HEK293 (cell line): ENCODE data around the gene C19orf47.

Experiments
- BCL6B ChIP-seq: fragments of 450-650 bp; formaldehyde crosslinking; IDR thresholded peaks from 2 replicates; pipeline ENCODE4 v1.5.1; 2017; ENCODE audit warnings: missing biosample characterization, missing genetic modification characterization
- CTCF ChIP-seq: fragments of 450-650 bp; formaldehyde crosslinking; IDR thresholded peaks from 2 replicates; pipeline ENCODE4 v1.5.1; 2016; ENCODE audit warnings: missing biosample characterization, missing genetic modification characterization
- OVOL3 ChIP-seq: fragments of 450-650 bp; formaldehyde crosslinking; IDR thresholded peaks from 2 replicates; pipeline ENCODE4 v1.5.1; 2016; ENCODE audit warnings: missing biosample characterization, missing genetic modification characterization
- ZBTB44 ChIP-seq: fragments of 450-650 bp; IDR thresholded peaks from 2 replicates; pipeline ENCODE4 v1.5.1; 2018; ENCODE audit warnings: missing biosample characterization, mild to moderate bottlenecking, missing genetic modification characterization
- ZNF133 ChIP-seq: fragments of 450-650 bp; formaldehyde crosslinking; IDR thresholded peaks from 2 replicates; pipeline ENCODE4 v1.5.1; 2016; ENCODE audit warnings: missing biosample characterization, missing genetic modification characterization
- ZNF138 ChIP-seq: fragments of 450-650 bp; formaldehyde crosslinking; IDR thresholded peaks from 2 replicates; pipeline ENCODE4 v1.5.1; 2016; ENCODE audit warnings: missing biosample characterization, missing genetic modification characterization, borderline replicate concordance
- ZNF155 ChIP-seq: fragments of 450-650 bp; formaldehyde crosslinking; IDR thresholded peaks from 2 replicates; pipeline ENCODE4 v1.5.1; 2016; ENCODE audit warnings: missing biosample characterization, missing genetic modification characterization
- ZNF184 ChIP-seq: fragments of 450-650 bp; IDR thresholded peaks from 2 replicates; pipeline ENCODE4 v1.5.1; 2018; ENCODE audit warnings: missing biosample characterization, mild to moderate bottlenecking, missing genetic modification characterization
- ZNF223 ChIP-seq: fragments of 450-650 bp; formaldehyde crosslinking; IDR thresholded peaks from 2 replicates; pipeline ENCODE4 v1.5.1; 2016; ENCODE audit warnings: missing biosample characterization, missing genetic modification characterization
- ZNF324 ChIP-seq: fragments of 450-650 bp; formaldehyde crosslinking; IDR thresholded peaks from 2 replicates; pipeline ENCODE4 v1.5.1; 2016; ENCODE audit warnings: missing biosample characterization, missing genetic modification characterization
- ZNF449 ChIP-seq: fragments of 450-650 bp; formaldehyde crosslinking; IDR thresholded peaks from 2 replicates; pipeline ENCODE4 v1.5.1; 2017; ENCODE audit warnings: missing biosample characterization, mild to moderate bottlenecking, missing genetic modification characterization, moderate library complexity
- ZNF626 ChIP-seq: fragments of 450-650 bp; sonication (Bioruptor Pico); formaldehyde crosslinking; IDR thresholded peaks from 2 replicates; pipeline ENCODE4 v1.5.1; 2018; ENCODE audit warnings: missing biosample characterization, missing genetic modification characterization, inconsistent platforms
- ZNF747 ChIP-seq: fragments of 450-650 bp; formaldehyde crosslinking; IDR thresholded peaks from 2 replicates; pipeline ENCODE4 v1.5.1; 2016; ENCODE audit warnings: missing biosample characterization, missing genetic modification characterization
- ZNF76 ChIP-seq: fragments of 450-650 bp; formaldehyde crosslinking; IDR thresholded peaks from 2 replicates; pipeline ENCODE4; 2016; ENCODE audit warnings: low read depth, missing biosample characterization, missing genetic modification characterization, borderline replicate concordance
- ZNF776 ChIP-seq: fragments of 450-650 bp; formaldehyde crosslinking; IDR thresholded peaks from 2 replicates; pipeline ENCODE4 v1.5.0; 2017; ENCODE audit warnings: missing biosample characterization, missing genetic modification characterization, borderline replicate concordance
- ZSCAN16 ChIP-seq: fragments of 450-650 bp; formaldehyde crosslinking; IDR thresholded peaks from 2 replicates; pipeline ENCODE4 v1.5.1; 2016; ENCODE audit warnings: missing biosample characterization, missing genetic modification characterization
- ZSCAN4 ChIP-seq: fragments of 450-650 bp; formaldehyde crosslinking; IDR thresholded peaks from 2 replicates; pipeline ENCODE4 v1.5.1; 2017; ENCODE audit warnings: missing biosample characterization, missing genetic modification characterization
- TF ChIP-seq, protein P1 (sequence below): sonication (generic); formaldehyde crosslinking; IDR thresholded peaks from 2 replicates; pipeline ENCODE4 v1.8.1; 2022; ENCODE audit warnings: mild to moderate bottlenecking, moderate library complexity, missing genetic modification reagents
- TF ChIP-seq, protein P2 (sequence below): fragments of 450-650 bp; formaldehyde crosslinking; IDR thresholded peaks from 2 replicates; pipeline ENCODE4 v1.5.1; 2016; ENCODE audit warnings: missing biosample characterization, missing genetic modification characterization
- TF ChIP-seq, protein P3 (sequence below): fragments of 450-650 bp; formaldehyde crosslinking; IDR thresholded peaks from 2 replicates; pipeline ENCODE4 v1.5.1; 2017; ENCODE audit warnings: missing biosample characterization, missing genetic modification characterization
- TF ChIP-seq, protein P4 (sequence below): fragments of 450-650 bp; formaldehyde crosslinking; IDR thresholded peaks from 2 replicates; pipeline ENCODE4 v1.5.1; 2016; ENCODE audit warnings: missing biosample characterization, missing genetic modification characterization

C19orf47 gene

DNA sequence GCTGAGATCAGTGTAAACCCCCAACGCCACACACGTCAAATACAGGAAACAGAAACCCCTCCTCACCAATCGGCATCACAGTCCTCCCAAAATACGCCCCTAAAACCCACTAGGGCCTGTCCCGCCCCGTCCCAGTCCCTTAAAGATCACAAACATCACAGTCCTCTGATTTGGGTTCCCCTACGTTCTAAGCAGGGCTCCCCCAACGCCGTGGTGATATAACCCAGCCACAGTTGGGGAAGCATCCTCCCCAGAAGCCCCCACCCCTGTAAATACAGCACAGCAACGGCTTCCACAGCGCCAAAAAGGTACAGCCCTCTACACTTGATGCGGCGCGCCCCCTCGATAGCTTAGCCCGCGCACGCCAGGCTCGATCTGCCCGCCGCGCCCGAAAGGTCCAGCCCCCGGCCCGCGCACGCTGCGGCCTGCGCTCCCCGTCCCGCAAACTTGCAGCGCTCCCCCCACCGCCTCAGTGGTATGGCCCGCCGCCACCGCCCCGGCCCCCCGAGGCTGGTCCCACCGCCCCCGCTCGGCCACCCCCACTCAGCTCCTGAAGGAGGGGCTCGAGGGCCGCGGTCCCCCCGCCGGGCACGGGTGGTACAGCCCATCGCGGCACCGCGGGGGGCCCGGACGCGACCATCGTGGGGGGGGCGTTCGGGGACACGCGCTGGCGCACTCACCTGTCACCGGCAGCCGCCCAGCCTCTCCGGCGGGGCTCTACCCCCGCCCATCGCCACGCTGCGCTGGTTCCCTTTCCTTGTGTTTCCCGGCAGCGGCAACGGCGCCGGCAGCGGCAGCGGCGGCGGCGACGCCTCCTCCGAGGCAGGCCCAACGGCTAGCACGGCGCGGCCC lies 63.5 kb downstream of the C19orf47 start, which contains the start of gene AKT2 (continued):
- TF ChIP-seq ZNF138 (tag by site-specific recombination) = no peak
- TF ChIP-seq, protein P1, sequence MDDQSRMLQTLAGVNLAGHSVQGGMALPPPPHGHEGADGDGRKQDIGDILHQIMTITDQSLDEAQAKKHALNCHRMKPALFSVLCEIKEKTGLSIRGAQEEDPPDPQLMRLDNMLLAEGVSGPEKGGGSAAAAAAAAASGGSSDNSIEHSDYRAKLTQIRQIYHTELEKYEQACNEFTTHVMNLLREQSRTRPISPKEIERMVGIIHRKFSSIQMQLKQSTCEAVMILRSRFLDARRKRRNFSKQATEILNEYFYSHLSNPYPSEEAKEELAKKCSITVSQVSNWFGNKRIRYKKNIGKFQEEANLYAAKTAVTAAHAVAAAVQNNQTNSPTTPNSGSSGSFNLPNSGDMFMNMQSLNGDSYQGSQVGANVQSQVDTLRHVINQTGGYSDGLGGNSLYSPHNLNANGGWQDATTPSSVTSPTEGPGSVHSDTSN = peak; percentile 33; the same call in 1 of the 2 replicates
- TF ChIP-seq, protein P2, sequence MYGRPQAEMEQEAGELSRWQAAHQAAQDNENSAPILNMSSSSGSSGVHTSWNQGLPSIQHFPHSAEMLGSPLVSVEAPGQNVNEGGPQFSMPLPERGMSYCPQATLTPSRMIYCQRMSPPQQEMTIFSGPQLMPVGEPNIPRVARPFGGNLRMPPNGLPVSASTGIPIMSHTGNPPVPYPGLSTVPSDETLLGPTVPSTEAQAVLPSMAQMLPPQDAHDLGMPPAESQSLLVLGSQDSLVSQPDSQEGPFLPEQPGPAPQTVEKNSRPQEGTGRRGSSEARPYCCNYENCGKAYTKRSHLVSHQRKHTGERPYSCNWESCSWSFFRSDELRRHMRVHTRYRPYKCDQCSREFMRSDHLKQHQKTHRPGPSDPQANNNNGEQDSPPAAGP (tag by site-specific recombination) = peak; percentile 49; the same call in 1 of the 2 replicates
- peak; percentile 27; the same call in 1 of the 2 replicates for TF ChIP-seq ZNF449 (tag by site-specific recombination)
- TF ChIP-seq, protein P3, sequence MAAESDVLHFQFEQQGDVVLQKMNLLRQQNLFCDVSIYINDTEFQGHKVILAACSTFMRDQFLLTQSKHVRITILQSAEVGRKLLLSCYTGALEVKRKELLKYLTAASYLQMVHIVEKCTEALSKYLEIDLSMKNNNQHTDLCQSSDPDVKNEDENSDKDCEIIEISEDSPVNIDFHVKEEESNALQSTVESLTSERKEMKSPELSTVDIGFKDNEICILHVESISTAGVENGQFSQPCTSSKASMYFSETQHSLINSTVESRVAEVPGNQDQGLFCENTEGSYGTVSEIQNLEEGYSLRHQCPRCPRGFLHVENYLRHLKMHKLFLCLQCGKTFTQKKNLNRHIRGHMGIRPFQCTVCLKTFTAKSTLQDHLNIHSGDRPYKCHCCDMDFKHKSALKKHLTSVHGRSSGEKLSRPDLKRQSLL = peak; percentile 71; the same call in 1 of the 2 replicates
- 0 out of 2 replicates have a peak, but pooled peaks have one; percentile 30 for TF ChIP-seq OVOL3 (tag by site-specific recombination)
- peak; percentile 29; the same call in 1 of the 2 replicates for TF ChIP-seq ZNF324 (tag by site-specific recombination)
- TF ChIP-seq ZNF76 = no peak; the same call in 1 of the 2 replicates
- no peak; the same call in none of the 2 replicates for TF ChIP-seq ZNF184
- TF ChIP-seq ZNF747 = no peak
- TF ChIP-seq, protein P4, sequence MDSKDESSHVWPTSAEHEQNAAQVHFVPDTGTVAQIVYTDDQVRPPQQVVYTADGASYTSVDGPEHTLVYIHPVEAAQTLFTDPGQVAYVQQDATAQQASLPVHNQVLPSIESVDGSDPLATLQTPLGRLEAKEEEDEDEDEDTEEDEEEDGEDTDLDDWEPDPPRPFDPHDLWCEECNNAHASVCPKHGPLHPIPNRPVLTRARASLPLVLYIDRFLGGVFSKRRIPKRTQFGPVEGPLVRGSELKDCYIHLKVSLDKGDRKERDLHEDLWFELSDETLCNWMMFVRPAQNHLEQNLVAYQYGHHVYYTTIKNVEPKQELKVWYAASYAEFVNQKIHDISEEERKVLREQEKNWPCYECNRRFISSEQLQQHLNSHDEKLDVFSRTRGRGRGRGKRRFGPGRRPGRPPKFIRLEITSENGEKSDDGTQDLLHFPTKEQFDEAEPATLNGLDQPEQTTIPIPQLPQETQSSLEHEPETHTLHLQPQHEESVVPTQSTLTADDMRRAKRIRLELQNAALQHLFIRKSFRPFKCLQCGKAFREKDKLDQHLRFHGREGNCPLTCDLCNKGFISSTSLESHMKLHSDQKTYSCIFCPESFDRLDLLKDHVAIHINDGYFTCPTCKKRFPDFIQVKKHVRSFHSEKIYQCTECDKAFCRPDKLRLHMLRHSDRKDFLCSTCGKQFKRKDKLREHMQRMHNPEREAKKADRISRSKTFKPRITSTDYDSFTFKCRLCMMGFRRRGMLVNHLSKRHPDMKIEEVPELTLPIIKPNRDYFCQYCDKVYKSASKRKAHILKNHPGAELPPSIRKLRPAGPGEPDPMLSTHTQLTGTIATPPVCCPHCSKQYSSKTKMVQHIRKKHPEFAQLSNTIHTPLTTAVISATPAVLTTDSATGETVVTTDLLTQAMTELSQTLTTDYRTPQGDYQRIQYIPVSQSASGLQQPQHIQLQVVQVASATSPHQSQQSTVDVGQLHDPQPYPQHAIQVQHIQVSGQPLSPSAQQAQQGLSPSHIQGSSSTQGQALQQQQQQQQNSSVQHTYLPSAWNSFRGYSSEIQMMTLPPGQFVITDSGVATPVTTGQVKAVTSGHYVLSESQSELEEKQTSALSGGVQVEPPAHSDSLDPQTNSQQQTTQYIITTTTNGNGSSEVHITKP (tag by site-specific recombination) = peak; percentile 100
- no peak for TF ChIP-seq ZNF626
- no peak for TF ChIP-seq BCL6B (tag by site-specific recombination)
- TF ChIP-seq ZNF155 (tag by site-specific recombination) = no peak
- TF ChIP-seq CTCF (tag by site-specific recombination) = peak; percentile 54
- no peak for TF ChIP-seq ZNF776 (tag by site-specific recombination)
- no peak; the same call in 1 of the 2 replicates for TF ChIP-seq ZNF133 (tag by site-specific recombination)
- TF ChIP-seq ZNF223 = 0 out of 2 replicates have a peak, but pooled peaks have one; percentile 16
- TF ChIP-seq ZSCAN16 (tag by site-specific recombination) = no peak
- no peak for TF ChIP-seq ZSCAN4 (tag by site-specific recombination)
- TF ChIP-seq ZBTB44 (tag by site-specific recombination) = peak; percentile 85
